Immature natural killer cell (primary cell): ENCODE results near the gene AHNAK2. TPM values are rescaled to one million over a fixed set of nuclear protein-coding genes. Genes with fewer than 3 reads are reported as not detected.
"Not testable (repeated sequence)": the region's sequence is repeated elsewhere in the genome, so short reads cannot be mapped to it uniquely, and the experiment has no call there.

Experiments
- DNase-seq, 3 donors: peaks; one replicate each; pipeline ENCODE4 v3.0.0; 2022; ENCODE audit warnings: mixed read lengths in 1 of 3
- H3K27ac Mint-ChIP-seq, 6 donors: one replicate each; pipeline ENCODE4 v1.8.0; 2020; ENCODE audit warnings: mixed read lengths in 6 of 6, mild to moderate bottlenecking in 5 of 6, inconsistent platforms in 4 of 6, moderate library complexity in 3 of 6
- H3K27me3 Mint-ChIP-seq, 3 donors: one replicate each; pipeline ENCODE4 v1.8.0; 2020 to 2021; ENCODE audit warnings: low read depth in 3 of 3, mild to moderate bottlenecking in 3 of 3, mixed read lengths in 3 of 3, moderate library complexity in 3 of 3, inconsistent platforms in 1 of 3
- H3K36me3 Mint-ChIP-seq, 3 donors: one replicate each; pipeline ENCODE4 v1.8.0; 2020; ENCODE audit warnings: mixed read lengths in 3 of 3, inconsistent platforms in 2 of 3, mild to moderate bottlenecking in 2 of 3
- H3K4me1 Mint-ChIP-seq, 2 donors: one replicate each; pipeline ENCODE4 v1.8.0; 2020; ENCODE audit warnings: inconsistent platforms in 2 of 2, mild to moderate bottlenecking in 2 of 2, mixed read lengths in 2 of 2, moderate library complexity in 1 of 2
- H3K4me3 Mint-ChIP-seq, 5 donors: one replicate each; pipeline ENCODE4 v1.8.0; 2020; ENCODE audit warnings: mild to moderate bottlenecking in 5 of 5, mixed read lengths in 5 of 5, inconsistent platforms in 3 of 5, moderate library complexity in 3 of 5
- H3K9me3 Mint-ChIP-seq, 6 donors: one replicate each; pipeline ENCODE4 v1.8.0; 2020; ENCODE audit warnings: mild to moderate bottlenecking in 6 of 6, mixed read lengths in 6 of 6, inconsistent platforms in 4 of 6, moderate library complexity in 3 of 6
- polyA plus RNA-seq, 3 donors: library from polyadenylated mRNA; unstranded; fragments of 300-500 nt; fragmentation: Illumina TruSeq; gene quantifications; one replicate each; pipeline ENCODE4 v1.2.3, GENCODE V29; 2021

The AHNAK2 gene
- polyA plus RNA-seq, 3 donors from 2014 or later, result not detected

DNA sequence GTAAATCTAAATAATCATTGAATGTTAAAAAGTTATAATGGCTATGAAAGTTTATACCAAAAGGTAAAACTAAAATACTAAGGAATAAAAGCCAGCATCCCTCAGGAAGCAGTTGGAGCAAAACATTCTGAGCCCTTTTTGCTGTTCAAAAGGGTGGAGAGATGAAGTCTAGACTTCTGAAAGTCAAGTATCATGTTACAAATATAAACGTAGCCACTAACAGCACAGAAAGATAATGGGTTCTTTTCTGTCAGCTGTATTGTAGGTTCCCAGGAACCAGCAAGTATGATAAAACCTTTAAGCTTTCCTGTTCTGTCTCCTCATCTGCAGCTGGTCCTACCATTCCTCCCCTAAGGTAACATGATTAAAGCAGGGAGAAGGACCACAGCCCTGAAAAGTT, 69.9 kb downstream of the AHNAK2 start:
- DNase-seq, result no peak
- Mint-ChIP-seq H3K27ac (no peak overlapping the region), H3K36me3 (no peaks in the 10 kb centered on the region), H3K4me1 (no peaks in the 10 kb centered on the region), H3K27me3 (peaks cover 4 to 28% (median 10%) of the 10 kb centered on the region in 3 donors), H3K4me3 (no peak overlapping the region), H3K9me3 (peaks cover 2 to 19% (median 11%) of the 10 kb centered on the region in 6 donors)

DNA sequence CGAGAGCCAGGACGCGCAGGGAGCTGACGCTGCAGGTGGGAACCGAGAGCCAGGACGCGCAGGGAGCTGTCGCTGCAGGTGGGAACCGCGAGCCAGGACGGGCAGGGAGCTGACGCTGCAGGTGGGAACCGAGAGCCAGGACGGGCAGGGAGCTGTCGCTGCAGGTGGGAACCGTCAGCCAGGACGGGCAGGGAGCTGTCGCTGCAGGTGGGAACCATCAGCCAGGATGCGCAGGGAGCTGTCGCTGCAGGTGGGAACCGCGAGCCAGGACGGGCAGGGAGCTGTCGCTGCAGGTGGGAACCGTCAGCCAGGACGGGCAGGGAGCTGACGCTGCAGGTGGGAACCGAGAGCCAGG, 72.6 kb downstream of the AHNAK2 start:
- not testable (repeated sequence) for H3K9me3 Mint-ChIP-seq, H3K27ac Mint-ChIP-seq, H3K36me3 Mint-ChIP-seq, H3K4me1 Mint-ChIP-seq, DNase-seq, H3K4me3 Mint-ChIP-seq
- peaks cover 4 to 22% (median 6%) of the 10 kb centered on the region in 3 donors for H3K27me3 Mint-ChIP-seq

DNA sequence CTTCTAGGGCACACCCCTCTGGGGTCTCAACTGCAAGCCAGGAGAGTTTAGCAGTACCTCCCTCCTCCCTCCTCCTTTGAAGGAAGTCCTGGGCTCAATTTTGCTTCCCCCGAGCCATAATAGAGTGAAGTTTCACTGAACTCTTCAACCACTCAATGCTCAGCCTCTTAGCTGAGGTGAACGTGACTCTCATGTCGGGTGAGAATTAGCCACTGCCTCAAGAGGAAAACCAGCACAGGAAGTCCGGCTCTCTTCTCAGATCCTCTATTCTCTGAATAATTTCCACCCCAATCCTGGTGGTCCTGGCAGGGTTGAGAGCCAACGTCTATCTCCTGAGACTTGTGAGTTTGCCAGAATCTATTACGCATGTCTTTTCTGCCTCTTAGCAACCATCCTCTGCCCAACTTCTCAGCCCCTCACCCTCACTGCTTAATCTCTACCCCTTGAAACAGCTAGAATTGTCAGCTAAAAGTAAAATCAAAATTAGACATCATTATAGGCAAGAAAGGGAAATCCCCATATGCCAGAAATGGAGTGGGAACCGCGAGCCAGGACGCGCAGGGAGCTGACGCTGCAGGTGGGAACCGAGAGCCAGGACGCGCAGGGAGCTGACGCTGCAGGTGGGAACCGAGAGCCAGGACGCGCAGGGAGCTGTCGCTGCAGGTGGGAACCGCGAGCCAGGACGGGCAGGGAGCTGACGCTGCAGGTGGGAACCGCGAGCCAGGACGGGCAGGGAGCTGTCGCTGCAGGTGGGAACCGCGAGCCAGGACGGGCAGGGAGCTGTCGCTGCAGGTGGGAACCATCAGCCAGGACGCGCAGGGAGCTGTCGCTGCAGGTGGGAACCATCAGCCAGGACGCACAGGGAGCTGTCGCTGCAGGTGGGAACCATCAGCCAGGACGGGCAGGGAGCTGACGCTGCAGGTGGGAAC, 73.3 kb downstream of the AHNAK2 start:
- H3K27ac Mint-ChIP-seq, H3K9me3 Mint-ChIP-seq, H3K36me3 Mint-ChIP-seq, DNase-seq, H3K4me1 Mint-ChIP-seq, H3K4me3 Mint-ChIP-seq: not testable (repeated sequence)
- peaks cover 4 to 21% (median 6%) of the 10 kb centered on the region in 3 donors for H3K27me3 Mint-ChIP-seq

DNA sequence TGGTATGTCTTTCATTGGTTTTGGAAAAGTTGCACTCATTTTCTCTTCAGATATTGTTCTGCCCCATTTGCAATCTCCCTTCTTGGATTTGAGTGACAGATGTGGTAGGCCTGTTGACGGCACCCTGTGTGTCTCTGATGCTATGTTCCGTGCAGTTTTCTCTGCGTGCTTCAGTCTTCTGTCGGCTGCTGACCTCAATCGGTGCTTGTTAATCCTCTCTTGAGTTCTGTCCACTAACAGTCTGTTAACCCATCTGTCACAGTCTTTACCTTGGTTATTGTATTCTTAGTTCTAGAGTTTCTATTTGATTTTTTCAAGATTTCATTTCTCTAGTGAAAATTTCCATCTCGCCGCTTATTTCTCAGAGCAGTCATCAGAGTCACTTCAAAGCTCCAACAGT, 74.2 kb downstream of the AHNAK2 start:
- H3K9me3 Mint-ChIP-seq, result no peaks in the 10 kb centered on the region
- H3K36me3 Mint-ChIP-seq, result no peaks in the 10 kb centered on the region
- H3K27me3 Mint-ChIP-seq, result peaks cover 4 to 21% (median 6%) of the 10 kb centered on the region in 3 donors
- no peak overlapping the region for H3K4me3 Mint-ChIP-seq
- H3K27ac Mint-ChIP-seq, result no peak overlapping the region
- no peak for DNase-seq
- no peaks in the 10 kb centered on the region for H3K4me1 Mint-ChIP-seq

DNA sequence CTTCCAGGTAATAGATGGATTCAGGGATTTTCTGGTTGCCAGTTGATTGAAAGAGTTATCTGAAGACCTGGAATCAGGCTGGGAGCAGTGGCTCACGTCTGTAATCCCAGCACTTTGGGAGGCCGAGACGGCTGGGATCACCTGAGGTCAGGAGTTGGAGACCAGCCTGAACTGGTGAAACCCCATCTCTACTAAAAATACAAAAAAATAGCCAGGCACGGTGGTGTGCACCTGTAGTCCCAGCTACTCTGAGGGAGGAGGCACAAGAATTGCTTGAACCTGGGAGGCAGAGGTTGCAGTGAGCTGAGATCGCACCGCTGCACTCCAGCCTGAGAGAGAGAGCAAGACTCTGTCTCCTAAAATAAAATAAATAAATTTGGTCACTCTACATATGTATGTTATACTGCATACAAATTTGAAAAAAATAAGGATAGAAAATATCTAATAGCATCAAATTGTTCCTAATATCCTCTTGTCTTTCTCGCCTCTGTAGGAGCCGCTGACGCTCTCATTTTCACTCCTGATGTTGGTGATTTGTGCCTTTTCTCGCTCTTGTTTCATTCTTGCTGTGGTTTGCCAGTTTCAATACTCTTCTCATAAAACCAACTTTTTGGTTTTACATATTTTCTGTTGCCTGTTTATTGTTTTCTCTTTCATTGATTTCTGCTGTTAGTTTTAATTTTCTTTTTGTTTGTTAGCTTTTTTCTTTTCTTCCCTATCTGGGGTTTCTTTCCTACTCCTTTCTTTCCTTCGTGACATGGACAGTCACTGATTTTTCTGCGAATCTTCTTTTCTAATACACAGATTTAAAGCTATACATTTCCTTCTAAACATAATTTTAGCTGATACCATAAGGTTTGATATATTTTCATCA, 77.3 kb downstream of the AHNAK2 start:
- no peak for DNase-seq
- Mint-ChIP-seq H3K27ac (no peak overlapping the region), H3K4me1 (no peaks in the 10 kb centered on the region), H3K27me3 (peaks cover 4 to 13% (median 6%) of the 10 kb centered on the region in 3 donors), H3K9me3 (no peaks in the 10 kb centered on the region), H3K36me3 (no peaks in the 10 kb centered on the region), H3K4me3 (no peak overlapping the region)

DNA sequence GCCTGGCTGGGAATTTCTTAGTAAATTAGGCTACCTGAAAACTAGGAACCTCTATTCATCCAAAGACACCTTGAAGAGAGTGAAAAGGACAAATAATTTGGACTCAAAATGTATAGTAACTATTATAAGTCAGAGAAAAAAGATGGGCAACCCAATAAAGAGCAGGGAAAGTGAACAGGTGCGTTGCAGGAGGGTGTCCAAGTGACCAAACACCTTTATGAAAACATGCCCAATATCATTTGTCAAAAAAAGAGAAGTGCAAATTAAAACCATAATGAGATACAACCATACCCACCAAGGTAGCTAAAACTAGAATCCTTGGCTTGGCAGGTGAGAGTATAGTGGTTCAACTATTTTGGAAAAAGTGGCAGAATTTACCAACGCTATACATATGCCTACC, 78.4 kb downstream of the AHNAK2 start:
- Mint-ChIP-seq H3K9me3 (no peaks in the 10 kb centered on the region), H3K27ac (no peak overlapping the region)

DNA sequence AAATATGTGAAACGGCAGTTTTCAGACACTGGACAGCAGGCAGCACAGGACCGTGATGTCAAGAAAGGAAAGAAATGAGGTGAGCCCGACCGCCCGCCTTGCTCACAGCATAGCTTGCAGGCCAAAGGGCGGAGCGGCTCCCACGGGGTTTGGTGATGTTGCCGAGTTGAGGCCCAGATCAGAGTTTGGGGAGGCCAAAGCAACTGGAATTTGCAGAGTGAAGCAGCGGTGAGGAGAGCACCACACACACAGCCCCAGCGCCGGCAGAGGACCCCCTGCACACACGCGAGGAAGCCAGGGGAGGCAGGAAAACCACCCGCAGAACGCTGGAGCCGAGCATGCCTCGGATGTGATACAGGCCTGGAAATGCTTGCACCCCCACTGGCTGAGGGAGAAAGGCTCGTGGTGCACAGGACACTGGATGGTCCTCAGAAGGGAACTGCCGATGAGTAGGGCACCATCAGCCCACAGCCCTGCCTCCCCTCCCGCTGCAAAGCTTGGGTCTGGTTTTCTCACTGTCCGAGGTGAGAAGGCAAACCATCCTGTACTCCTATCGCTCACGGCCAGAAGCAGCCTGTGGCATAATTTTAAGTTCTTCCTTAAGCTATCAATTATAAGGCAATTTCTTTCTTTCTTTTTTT, 79.2 kb downstream of the AHNAK2 start:
- DNase-seq, result no peak
- Mint-ChIP-seq H3K27ac (no peak overlapping the region), H3K9me3 (no peaks in the 10 kb centered on the region), H3K4me3 (no peak overlapping the region), H3K27me3 (peaks cover 3 to 8% (median 4%) of the 10 kb centered on the region in 3 donors), H3K36me3 (no peaks in the 10 kb centered on the region), H3K4me1 (no peaks in the 10 kb centered on the region)

More for the DNA sequence above, 78.4 kb downstream of the AHNAK2 start:
- peaks cover 4 to 11% (median 5%) of the 10 kb centered on the region in 3 donors for H3K27me3 Mint-ChIP-seq
- no peaks in the 10 kb centered on the region for H3K4me1 Mint-ChIP-seq
- H3K36me3 Mint-ChIP-seq, result no peaks in the 10 kb centered on the region
- no peak overlapping the region for H3K4me3 Mint-ChIP-seq
- DNase-seq, result no peak

DNA sequence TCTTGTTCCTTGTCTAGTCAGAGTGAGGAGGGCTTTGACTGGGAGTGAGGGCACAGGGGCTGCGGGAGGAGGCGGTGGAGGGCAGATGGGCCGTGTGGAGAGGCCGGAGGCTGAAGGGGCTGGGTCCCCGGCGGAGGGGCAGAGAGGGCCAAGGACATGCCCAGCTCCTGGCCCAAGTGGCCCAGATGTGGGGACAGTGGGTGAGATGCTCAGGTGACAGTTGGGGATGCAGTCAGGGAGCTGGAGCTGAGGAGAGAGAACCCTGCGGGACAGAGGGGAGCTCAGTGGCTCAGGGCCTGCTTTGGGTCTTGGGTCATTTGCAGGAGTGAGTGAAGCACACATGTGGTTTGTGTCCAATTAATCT, 80.0 kb downstream of the AHNAK2 start:
- no peaks in the 10 kb centered on the region for H3K9me3 Mint-ChIP-seq
- H3K4me1 Mint-ChIP-seq, result no peaks in the 10 kb centered on the region
- H3K27me3 Mint-ChIP-seq, result peaks cover under 1 to 8% (median 4%) of the 10 kb centered on the region in 3 donors
- H3K36me3 Mint-ChIP-seq, result no peaks in the 10 kb centered on the region
- H3K4me3 Mint-ChIP-seq, result no peak overlapping the region
- no peak for DNase-seq
- no peak overlapping the region for H3K27ac Mint-ChIP-seq

DNA sequence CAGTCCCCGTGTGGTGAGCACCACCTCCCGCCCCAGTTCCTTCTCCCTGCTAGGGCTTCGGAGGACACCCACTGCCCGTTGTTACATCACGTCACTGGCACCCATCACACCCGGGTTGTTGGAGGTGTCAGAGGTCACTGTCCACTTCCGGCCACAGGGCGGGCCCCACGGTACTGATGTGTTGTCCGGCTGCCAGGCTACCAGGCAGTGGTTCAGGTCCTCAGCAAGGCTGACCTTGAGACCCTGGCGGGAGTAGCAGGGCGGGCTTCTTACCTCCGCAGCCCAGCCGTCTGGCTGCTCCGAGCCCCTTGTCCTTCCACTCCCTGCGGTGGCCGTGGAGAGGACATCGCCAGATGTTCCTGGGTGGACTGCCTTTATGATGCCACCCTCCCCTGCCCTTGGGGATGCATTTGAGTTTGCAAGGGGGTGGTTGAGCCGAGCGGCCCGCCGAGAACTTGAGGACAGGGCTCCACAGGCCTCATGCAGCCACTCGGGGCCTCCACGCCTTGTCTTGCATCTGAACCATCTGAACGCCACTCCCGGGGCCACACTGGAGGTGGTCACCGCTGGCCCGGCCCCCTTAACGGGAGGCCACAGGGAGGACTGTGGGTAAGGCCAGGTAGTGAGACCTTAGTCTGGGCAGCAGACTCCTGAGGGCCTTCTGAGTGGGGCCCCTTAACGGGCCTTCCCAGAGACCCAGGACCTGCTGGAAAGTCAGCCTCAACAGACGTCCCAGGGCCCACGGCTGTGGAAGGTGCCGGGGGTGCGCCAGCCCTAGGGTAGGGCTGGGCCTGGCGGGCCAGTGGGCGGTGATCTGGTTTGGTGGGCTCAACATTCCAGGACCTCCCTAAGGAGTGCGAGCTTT, 80.6 kb downstream of the AHNAK2 start:
- Mint-ChIP-seq H3K27ac (no peak overlapping the region), H3K9me3 (no peaks in the 10 kb centered on the region), H3K4me1 (no peaks in the 10 kb centered on the region), H3K27me3 (peaks cover 0 to 8% (median 4%) of the 10 kb centered on the region in 3 donors), H3K36me3 (no peaks in the 10 kb centered on the region), H3K4me3 (no peak overlapping the region)
- no peak for DNase-seq

DNA sequence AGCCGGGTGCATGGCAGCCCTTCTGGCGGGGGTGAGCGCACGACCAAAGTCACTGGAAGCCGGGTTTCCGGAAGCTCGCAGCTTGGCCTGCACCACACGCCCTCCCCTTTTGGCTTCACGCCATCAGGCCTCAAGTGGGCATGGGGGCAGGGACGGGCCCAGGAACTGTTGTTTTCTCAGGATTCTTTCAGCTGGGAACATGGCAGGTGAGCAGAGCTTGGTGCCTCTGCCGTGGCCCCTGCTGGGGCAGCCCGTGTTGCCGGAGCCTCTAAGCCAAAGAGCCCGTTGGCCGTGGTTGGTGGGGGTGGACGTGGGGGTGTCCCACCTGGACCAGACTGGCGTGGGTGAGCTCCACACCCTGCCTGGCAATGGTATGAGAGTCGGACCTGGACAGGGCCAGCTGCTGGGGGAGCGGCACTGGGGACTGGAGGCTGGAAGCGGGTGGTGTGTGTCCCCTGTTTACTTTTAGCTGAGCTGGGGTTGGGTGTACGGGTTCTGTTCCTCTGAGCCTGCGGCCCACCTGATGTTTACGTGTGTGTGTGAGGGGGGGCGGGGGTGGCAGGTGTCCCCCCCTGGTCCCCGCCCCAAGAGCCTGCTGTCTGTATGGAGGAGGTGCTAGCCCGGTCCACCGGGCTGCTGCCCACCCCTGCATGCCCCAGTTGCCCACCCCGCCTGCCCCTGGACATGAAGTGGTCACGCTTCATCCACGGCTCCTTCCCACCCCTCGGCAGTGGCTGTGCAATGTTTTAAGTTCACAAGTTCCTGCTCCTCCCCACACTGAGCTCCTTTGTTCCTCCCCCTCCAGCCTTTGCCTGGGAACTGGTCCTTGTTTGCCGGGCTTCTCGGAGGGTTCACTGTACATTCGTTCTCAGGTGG, 82.2 kb downstream of the AHNAK2 start:
- Mint-ChIP-seq H3K27me3 (peaks cover 0 to 4% (median 1%) of the 10 kb centered on the region in 3 donors), H3K9me3 (no peaks in the 10 kb centered on the region), H3K4me1 (no peaks in the 10 kb centered on the region), H3K36me3 (no peaks in the 10 kb centered on the region), H3K4me3 (no peak overlapping the region), H3K27ac (no peak overlapping the region)
- DNase-seq, result no peak

DNA sequence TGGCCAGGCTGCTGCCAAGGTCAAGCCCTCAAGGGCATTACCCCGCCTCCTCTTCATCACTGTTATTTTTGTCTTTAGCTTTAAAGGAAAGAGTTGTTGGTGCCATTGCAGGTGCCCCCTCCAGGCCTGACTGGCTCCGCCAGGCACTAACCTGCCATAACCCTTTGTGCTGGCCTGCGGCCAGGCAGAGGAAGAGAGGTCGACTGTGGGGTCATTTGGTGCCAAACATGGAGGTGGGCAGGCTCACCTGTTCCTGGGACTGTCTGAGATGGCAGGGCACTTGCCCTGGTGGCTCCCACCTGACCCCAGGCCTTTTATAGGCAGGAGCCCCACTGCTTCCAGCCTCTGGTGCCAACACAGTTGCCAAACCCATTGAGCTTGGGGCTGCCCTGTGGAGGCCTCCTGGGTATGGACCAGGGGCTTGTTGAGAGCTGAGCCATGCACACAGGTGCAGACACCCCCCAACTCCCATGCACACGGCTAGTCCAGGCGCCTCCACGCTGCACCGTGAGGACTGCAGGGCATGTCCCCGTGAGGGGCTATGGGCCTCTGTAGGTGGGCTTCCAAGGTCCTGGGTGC, 82.9 kb downstream of the AHNAK2 start:
- peaks cover 0 to 4% (median 1%) of the 10 kb centered on the region in 3 donors for H3K27me3 Mint-ChIP-seq
- H3K9me3 Mint-ChIP-seq, result no peaks in the 10 kb centered on the region
- no peak overlapping the region for H3K27ac Mint-ChIP-seq
- H3K36me3 Mint-ChIP-seq, result no peaks in the 10 kb centered on the region
- H3K4me1 Mint-ChIP-seq, result no peaks in the 10 kb centered on the region
- H3K4me3 Mint-ChIP-seq, result no peak overlapping the region
- DNase-seq, result no peak
